H9 (cell line): ENCODE results near the gene TMPRSS3. TPM values are rescaled to one million over a fixed set of nuclear protein-coding genes. Genes with fewer than 3 reads are reported as not detected.

Source experiments
- DNase-seq: peaks from one replicate; pipeline ENCODE4 v3.0.0-alpha.2; 2017
- H2AFZ ChIP-seq: one replicate; pipeline ENCODE4 v1.6.1; 2013; ENCODE audit warnings: mild to moderate bottlenecking, low read length, control low read depth, moderate library complexity
- H2AK5ac ChIP-seq: 2 replicates; pipeline ENCODE4 v1.6.1; 2013; ENCODE audit warnings: low read length, control low read depth, mixed read lengths; ENCODE audit not compliant: insufficient read length
- H2BK120ac ChIP-seq: one replicate; pipeline ENCODE4 v1.6.1; 2013; ENCODE audit warnings: low read depth, mild to moderate bottlenecking, low read length, control low read depth, inconsistent platforms; ENCODE audit not compliant: poor library complexity, severe bottlenecking
- H2BK12ac ChIP-seq: 2 replicates; pipeline ENCODE4 v1.6.1; 2013; ENCODE audit warnings: low read length, control low read depth, mixed read lengths, low read depth; ENCODE audit not compliant: insufficient read length
- H2BK15ac ChIP-seq: 2 replicates; pipeline ENCODE4 v1.6.1; 2013; ENCODE audit warnings: low read depth, low read length, control low read depth
- H2BK20ac ChIP-seq: one replicate; pipeline ENCODE4 v1.6.1; 2013; ENCODE audit warnings: low read depth, mild to moderate bottlenecking, low read length, control low read depth, inconsistent platforms; ENCODE audit not compliant: poor library complexity, severe bottlenecking
- H2BK5ac ChIP-seq: 2 replicates; pipeline ENCODE4 v1.6.1; 2013; ENCODE audit warnings: low read length, control low read depth, mixed read lengths; ENCODE audit not compliant: insufficient read length
- H3K14ac ChIP-seq: 2 replicates; pipeline ENCODE4 v1.6.1; 2013; ENCODE audit warnings: low read length, control low read depth; ENCODE audit not compliant: insufficient read depth
- H3K18ac ChIP-seq: 2 replicates; pipeline ENCODE4 v1.6.1; 2013; ENCODE audit warnings: low read depth, mild to moderate bottlenecking, mixed read lengths, low read length, control low read depth; ENCODE audit not compliant: insufficient read length
- H3K23ac ChIP-seq: 2 replicates; pipeline ENCODE4 v1.6.1; 2013; ENCODE audit warnings: low read length, control low read depth, mixed read lengths, low read depth; ENCODE audit not compliant: insufficient read length
- H3K23me2 ChIP-seq: 2 replicates; pipeline ENCODE4 v1.6.1; 2013; ENCODE audit warnings: low read depth, mild to moderate bottlenecking, mixed read lengths, low read length, control low read depth; ENCODE audit not compliant: insufficient read length, poor library complexity, severe bottlenecking
- H3K27ac ChIP-seq: 2 replicates; pipeline ENCODE4 v1.5.1; 2013; ENCODE audit warnings: low read length, control low read depth, mixed read lengths, low read depth; ENCODE audit not compliant: insufficient read length
- H3K27me3 ChIP-seq: 2 replicates; pipeline ENCODE4 v1.6.1; 2013; ENCODE audit warnings: low read length, control low read depth, inconsistent platforms; ENCODE audit not compliant: insufficient read depth
- H3K4ac ChIP-seq: 2 replicates; pipeline ENCODE4 v1.6.1; 2013; ENCODE audit warnings: low read depth, mild to moderate bottlenecking, control low read depth, inconsistent platforms, low read length, moderate library complexity
- H3K4me1 ChIP-seq: 2 replicates; pipeline ENCODE4 v1.6.1; 2013; ENCODE audit warnings: low read length, control low read depth, inconsistent platforms; ENCODE audit not compliant: insufficient read depth
- H3K4me2 ChIP-seq: 2 replicates; pipeline ENCODE4 v1.6.1; 2013; ENCODE audit warnings: low read length, control low read depth, mixed read lengths; ENCODE audit not compliant: insufficient read length, insufficient read depth
- H3K56ac ChIP-seq: 2 replicates; pipeline ENCODE4 v1.6.1; 2013; ENCODE audit warnings: low read depth, mild to moderate bottlenecking, mixed read lengths, low read length, control low read depth; ENCODE audit not compliant: insufficient read length
- H3K79me1 ChIP-seq: 2 replicates; pipeline ENCODE4 v1.6.1; 2013; ENCODE audit warnings: low read depth, mild to moderate bottlenecking, moderate library complexity, low read length, control low read depth, inconsistent platforms; ENCODE audit not compliant: insufficient read depth, poor library complexity, severe bottlenecking
- H3K79me2 ChIP-seq: 2 replicates; pipeline ENCODE4 v1.6.1; 2013; ENCODE audit warnings: low read length, control low read depth, inconsistent platforms; ENCODE audit not compliant: insufficient read depth
- H3K9ac ChIP-seq: 2 replicates; pipeline ENCODE4 v1.6.1; 2013; ENCODE audit warnings: low read length, control low read depth, mixed read lengths; ENCODE audit not compliant: insufficient read length; ENCODE audit errors: extremely low read depth
- H3K9me3 ChIP-seq: one replicate; pipeline ENCODE4 v1.6.1; 2013; ENCODE audit warnings: low read depth, low read length, inconsistent platforms; ENCODE audit not compliant: control insufficient read depth
- H3T11ph ChIP-seq: one replicate; pipeline ENCODE4 v1.6.1; 2013; ENCODE audit warnings: mild to moderate bottlenecking, low read length, control low read depth, inconsistent platforms
- H4K20me1 ChIP-seq: one replicate; pipeline ENCODE4 v1.6.1; 2013; ENCODE audit not compliant: control insufficient read depth, insufficient read length, insufficient read depth
- H4K5ac ChIP-seq: 2 replicates; pipeline ENCODE4 v1.6.1; 2013; ENCODE audit warnings: low read depth, mild to moderate bottlenecking, mixed read lengths, low read length, control low read depth; ENCODE audit not compliant: insufficient read length
- H4K8ac ChIP-seq: replicated peaks from 2 replicates; pipeline ENCODE4 v1.6.1; 2013; ENCODE audit warnings: low read length, control low read depth, mixed read lengths, low read depth; ENCODE audit not compliant: insufficient read length
- H4K91ac ChIP-seq: 2 replicates; pipeline ENCODE4 v1.6.1; 2013; ENCODE audit warnings: low read depth, mild to moderate bottlenecking, moderate library complexity, mixed read lengths, low read length, control low read depth; ENCODE audit not compliant: insufficient read length
- H3K27ac Mint-ChIP-seq, 3 experiments: 2 replicates in 2 of 3; 3 replicates in 1 of 3; pipeline ENCODE4 v1.8.0; 2020 to 2021; ENCODE audit warnings: mixed read lengths in 3 of 3, mild to moderate bottlenecking in 1 of 3, moderate library complexity in 1 of 3
- H3K27me3 Mint-ChIP-seq: 2 replicates; pipeline ENCODE4 v1.8.0; 2021; ENCODE audit warnings: low read depth, mild to moderate bottlenecking, moderate library complexity, mixed read lengths
- H3K36me3 Mint-ChIP-seq, 3 experiments: 2 replicates in 2 of 3; 3 replicates in 1 of 3; pipeline ENCODE4 v1.8.0; 2020 to 2021; ENCODE audit warnings: low read depth in 3 of 3, mixed read lengths in 3 of 3; ENCODE audit not compliant: insufficient read depth in 1 of 3
- H3K4me1 Mint-ChIP-seq, 2 experiments: 2 replicates each; pipeline ENCODE4 v1.8.0; 2020; ENCODE audit warnings: mixed read lengths in 2 of 2
- H3K4me3 Mint-ChIP-seq, 2 experiments: 2 replicates in 1 of 2; 3 replicates in 1 of 2; pipeline ENCODE4 v1.8.0; 2020 to 2021; ENCODE audit warnings: mild to moderate bottlenecking in 2 of 2, mixed read lengths in 2 of 2, moderate library complexity in 1 of 2
- H3K9me3 Mint-ChIP-seq, 2 experiments: 2 replicates in 1 of 2; 3 replicates in 1 of 2; pipeline ENCODE4 v1.8.0; 2020; ENCODE audit warnings: mild to moderate bottlenecking in 2 of 2, mixed read lengths in 2 of 2, moderate library complexity in 1 of 2
- WGBS: extraction: QIAGEN DNeasy Blood & Tissue Kit; methylation state at CpG from one replicate; pipeline ENCODE4 v1.1.7; 2013; ENCODE audit warnings: missing lambda C conversion rate, low lambda C conversion rate, mixed read lengths; ENCODE audit not compliant: insufficient read length; ENCODE audit errors: extremely low coverage; 5-methylcytosine and 5-hydroxymethylcytosine counted together
- total RNA-seq: library from RNA; stranded (reverse); gene quantifications from 2 replicates; pipeline ENCODE4 v1.2.1, GENCODE V29; 2021
- TF ChIP-seq, protein P1 (sequence below): fragments of 200-600 bp; sonication (generic); conservative IDR thresholded peaks from 3 replicates; pipeline ENCODE4 v1.8.0; 2021; ENCODE audit warnings: antibody characterized with exemption, mild to moderate bottlenecking

Gene TMPRSS3
- total RNA-seq, 1 experiment from 2014 or later: 0.31 TPM

DNA sequence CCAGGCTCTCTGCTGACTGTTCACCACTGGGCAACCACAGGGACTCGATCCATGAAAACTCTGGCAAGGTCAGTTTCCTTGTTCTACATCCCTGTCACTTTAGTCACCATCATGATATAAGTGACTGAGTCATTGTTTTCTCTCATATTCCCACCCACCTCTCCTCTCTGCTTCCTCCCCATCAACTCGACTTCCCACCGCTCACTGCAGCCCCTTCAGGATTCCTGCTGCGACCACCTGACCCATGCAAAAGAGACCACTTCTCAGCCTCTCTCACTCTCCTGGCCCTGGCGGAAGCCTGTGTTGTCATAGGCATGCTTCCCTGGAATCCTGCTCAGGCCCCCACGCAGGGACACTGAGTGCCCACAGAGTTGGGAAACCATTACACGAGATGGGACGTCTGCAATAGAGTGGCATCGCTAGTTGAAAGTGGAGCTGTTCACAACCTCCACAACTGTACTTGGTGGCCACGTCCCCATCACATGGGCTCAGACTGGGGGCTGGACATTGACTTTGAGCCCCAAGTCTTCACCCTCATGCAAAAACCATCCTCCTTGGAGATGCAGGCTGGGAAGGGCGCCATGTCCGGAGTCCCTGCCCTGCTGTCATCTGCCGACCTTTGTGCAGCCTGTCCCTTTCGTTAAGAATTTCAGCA is 43.3 kb downstream of the TMPRSS3 start:
- Histone ChIP-seq H3K27me3 (no peaks in the 10 kb centered on the region), H4K8ac (no peak overlapping the region), H4K91ac (no peak overlapping the region), H2BK15ac (no peak overlapping the region), H2AK5ac (no peak overlapping the region), H3K9ac (no peak overlapping the region), H3K23me2 (no peaks in the 10 kb centered on the region), H4K20me1 (no peaks in the 10 kb centered on the region), H4K5ac (no peak overlapping the region), H3K18ac (no peak overlapping the region), H3T11ph (no peak overlapping the region), H3K4ac (no peak overlapping the region), H2BK12ac (no peak overlapping the region), H3K56ac (no peak overlapping the region), H3K9me3 (no peaks in the 10 kb centered on the region), H2AFZ (no peak overlapping the region), H3K4me1 (no peaks in the 10 kb centered on the region), H3K79me2 (no peaks in the 10 kb centered on the region), H3K14ac (no peak overlapping the region; the same call in 1 of the 2 replicates), H2BK120ac (no peak overlapping the region), H3K4me2 (no peak overlapping the region), H3K23ac (no peak overlapping the region), H2BK5ac (no peak overlapping the region), H2BK20ac (no peak overlapping the region), H3K79me1 (no peaks in the 10 kb centered on the region), H3K27ac (no peak overlapping the region)
- Mint-ChIP-seq H3K4me1 (peaks cover 5 to 6% of the 10 kb centered on the region in 2 experiments; a peak in 2 of 4 replicates), H3K27ac (peak overlapping the region in 1 of 3 experiments; percentile 84; a peak in 2 of 7 replicates), H3K4me3 (no peak overlapping the region), H3K9me3 (peaks cover 0 to 4% of the 10 kb centered on the region in 2 experiments; a peak in 4 of 5 replicates), H3K27me3 (peaks cover 6% of the 10 kb centered on the region), H3K36me3 (peaks cover 0 to 3% (median 0%) of the 10 kb centered on the region in 3 experiments; a peak in 2 of 7 replicates)
- TF ChIP-seq, protein P1, sequence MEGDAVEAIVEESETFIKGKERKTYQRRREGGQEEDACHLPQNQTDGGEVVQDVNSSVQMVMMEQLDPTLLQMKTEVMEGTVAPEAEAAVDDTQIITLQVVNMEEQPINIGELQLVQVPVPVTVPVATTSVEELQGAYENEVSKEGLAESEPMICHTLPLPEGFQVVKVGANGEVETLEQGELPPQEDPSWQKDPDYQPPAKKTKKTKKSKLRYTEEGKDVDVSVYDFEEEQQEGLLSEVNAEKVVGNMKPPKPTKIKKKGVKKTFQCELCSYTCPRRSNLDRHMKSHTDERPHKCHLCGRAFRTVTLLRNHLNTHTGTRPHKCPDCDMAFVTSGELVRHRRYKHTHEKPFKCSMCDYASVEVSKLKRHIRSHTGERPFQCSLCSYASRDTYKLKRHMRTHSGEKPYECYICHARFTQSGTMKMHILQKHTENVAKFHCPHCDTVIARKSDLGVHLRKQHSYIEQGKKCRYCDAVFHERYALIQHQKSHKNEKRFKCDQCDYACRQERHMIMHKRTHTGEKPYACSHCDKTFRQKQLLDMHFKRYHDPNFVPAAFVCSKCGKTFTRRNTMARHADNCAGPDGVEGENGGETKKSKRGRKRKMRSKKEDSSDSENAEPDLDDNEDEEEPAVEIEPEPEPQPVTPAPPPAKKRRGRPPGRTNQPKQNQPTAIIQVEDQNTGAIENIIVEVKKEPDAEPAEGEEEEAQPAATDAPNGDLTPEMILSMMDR: no peak
- no CpG with 5 or more reads among the region's 14 CpGs for WGBS
- no peak for DNase-seq
